CD1c-positive myeloid dendritic cell (primary cell): ENCODE data around the gene OR2D2.
"Not testable (repeated sequence)": the region's sequence is repeated elsewhere in the genome, so short reads cannot be mapped to it uniquely, and the experiment has no call there.

Source experiments
- DNase-seq: peaks from one replicate; pipeline ENCODE4 v3.0.0-alpha.2; 2016; ENCODE audit errors: extremely low spot score

Gene OR2D2

GRCh38 chr11:6876914-6877313, 15.4 kb downstream of the OR2D2 start:
- DNase-seq = no peak

GRCh38 chr11:6876325-6876724, 16.0 kb downstream of the OR2D2 start, which contains the start of gene OR10A4:
OR10A4 (plus strand) TSS chr11:6876625; CDS start chr11:6876648, 23 bp downstream.
- no peak for DNase-seq

- DNase-seq = no peak
Observed at GRCh38 chr11:6875761-6876160, 16.5 kb downstream of the OR2D2 start.

- DNase-seq = no peak
Observed at GRCh38 chr11:6871278-6871677, 21.0 kb downstream of the OR2D2 start.

DNA sequence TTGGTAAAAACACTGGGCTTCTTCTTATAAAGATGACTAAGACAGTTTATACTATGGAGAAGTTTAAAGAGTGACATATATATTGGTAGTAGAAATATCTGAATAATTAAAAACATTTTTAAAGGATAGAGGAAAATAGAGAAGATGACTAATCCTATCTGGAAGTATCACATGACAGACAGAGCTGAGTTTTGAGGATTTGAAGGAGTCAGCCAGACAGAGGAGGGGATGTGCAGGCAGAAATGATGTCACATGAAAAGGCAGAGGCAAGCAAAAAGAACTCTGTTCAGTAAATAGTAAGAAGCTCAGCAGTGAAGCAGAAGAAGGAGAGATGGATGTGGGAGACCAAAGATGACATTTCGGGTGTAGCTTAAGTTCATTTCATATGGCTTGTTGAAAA, 27.9 kb downstream of the OR2D2 start:
- no peak for DNase-seq

DNA sequence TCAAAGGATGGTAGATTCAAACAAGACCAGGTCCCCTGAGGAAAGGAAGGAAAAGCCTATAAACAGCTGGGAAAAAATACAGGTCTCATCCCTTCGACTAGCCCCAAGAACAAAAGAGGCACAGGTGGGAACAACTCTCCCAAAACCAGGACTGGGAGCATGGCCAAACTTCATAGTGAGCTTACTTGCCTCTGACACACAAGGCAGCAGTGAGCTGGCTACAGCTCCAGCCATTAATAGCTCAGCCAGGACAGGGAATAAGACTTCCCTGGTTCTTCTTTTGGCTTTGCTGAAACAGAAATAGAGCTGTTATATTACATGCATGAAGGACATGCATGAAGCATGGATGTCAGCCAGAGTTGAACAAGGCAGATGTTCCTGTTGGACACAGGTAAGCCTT, 29.3 kb downstream of the OR2D2 start, which contains the start of gene OR10A2:
OR10A2 (plus strand) TSS at position 97 of the 400 bp plus-strand sequence. CDS start 6,698 bp downstream, outside the sequence.
- DNase-seq = no peak

- no peak for DNase-seq
Observed at GRCh38 chr11:6856871-6857270, 35.4 kb downstream of the OR2D2 start.

GRCh38 chr11:6855971-6856541, 36.2 kb downstream of the OR2D2 start:
- DNase-seq = no peak

- not testable (repeated sequence) for DNase-seq
Observed at GRCh38 chr11:6854801-6855200, 37.5 kb downstream of the OR2D2 start.

DNA sequence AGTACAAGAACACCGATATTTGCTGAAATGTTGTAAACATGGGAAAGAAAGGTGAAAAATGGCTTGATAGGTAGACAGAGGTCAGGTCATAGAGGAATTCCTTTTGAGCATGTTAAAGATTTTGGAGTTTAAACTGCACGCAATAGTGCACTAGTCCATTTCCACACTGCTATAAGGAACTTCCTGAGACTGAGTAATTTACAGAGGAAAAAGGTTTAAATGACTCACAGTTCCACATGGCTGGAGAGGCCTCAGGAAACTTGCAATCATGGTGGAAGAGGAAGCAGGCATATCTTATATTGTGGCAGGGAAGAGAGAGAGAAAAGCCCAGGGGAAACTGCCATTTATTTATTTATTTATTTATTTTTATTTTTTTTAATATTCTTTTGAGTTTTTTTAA, 41.8 kb downstream of the OR2D2 start:
- peak; percentile 29 for DNase-seq

- no peak for DNase-seq
Observed at GRCh38 chr11:6845383-6845782, 46.9 kb downstream of the OR2D2 start, which contains the start of gene OR10A5. OR10A5 (plus strand) TSS chr11:6845683; CDS start chr11:6845683, 0 bp downstream.

DNA sequence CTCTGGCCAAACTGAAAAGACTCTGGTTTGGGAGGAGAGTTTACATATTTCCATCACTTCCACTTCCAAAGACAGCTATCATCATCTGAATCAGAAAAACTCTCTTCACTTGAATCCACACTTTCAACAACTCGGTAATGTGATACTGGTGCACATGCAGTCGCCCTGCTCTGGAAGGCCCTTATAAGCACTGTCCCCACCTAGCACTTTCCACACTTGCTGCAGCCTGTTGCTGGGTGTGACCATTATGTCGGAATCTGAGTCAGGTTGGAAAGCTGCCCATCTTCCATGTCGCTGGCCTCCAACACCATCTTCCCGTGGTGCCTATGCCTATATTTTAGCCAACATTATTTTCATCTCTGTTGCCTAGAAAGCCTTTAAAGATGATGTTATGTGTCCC, 47.9 kb downstream of the OR2D2 start:
- no peak for DNase-seq

- no peak for DNase-seq
Observed at GRCh38 chr11:6843670-6844069, 48.6 kb downstream of the OR2D2 start.

- DNase-seq = no peak
Observed at GRCh38 chr11:6841694-6842093, 50.6 kb downstream of the OR2D2 start.
